ENCODE results near the gene POLR3G. TPM values are rescaled to one million over a fixed set of nuclear protein-coding genes. Genes with fewer than 3 reads are reported as not detected.

The POLR3G gene
- total RNA-seq, 4 donors from 2014 or later: 2.7 to 7.2 (median 4.9) TPM

- 46 to 57% methylated on average over 17 of the region's 17 CpGs for WGBS, 2 donors
- Histone ChIP-seq H3K4me1 (peaks cover 0 to 40% (median 19%) of the 10 kb centered on the region in 4 donors), H3K36me3 (no peaks in the 10 kb centered on the region), H3K27ac (peak overlapping the region in 2 of 4 donors; percentile 83), H3K27me3 (no peaks in the 10 kb centered on the region), H3K4me3 (peak overlapping the region; percentile 65 to 94 (median 77)), H3K9me3 (no peaks in the 10 kb centered on the region)
- TF ChIP-seq EP300 (IDR thresholded peaks at IDR 0.05) (no peak), POLR2A (IDR thresholded peaks at IDR 0.05) (no peak), CTCF (IDR thresholded peaks at IDR 0.05) (no peak)
- DNase-seq (ENCODE audit: low spot score in 2 of 2): no peak
Measured at GRCh38 chr5:90475436-90475980, 844 bp downstream of the POLR3G start.

- H3K36me3 ChIP-seq: no peaks in the 10 kb centered on the region
- no peaks in the 10 kb centered on the region for H3K9me3 ChIP-seq
- H3K4me3 ChIP-seq: no peak overlapping the region
- TF ChIP-seq CTCF (IDR thresholded peaks at IDR 0.05) (no peak), POLR2A (IDR thresholded peaks at IDR 0.05) (no peak), EP300 (IDR thresholded peaks at IDR 0.05) (no peak)
- no peak for DNase-seq (ENCODE audit: low spot score in 2 of 2)
- 74 to 79% methylated on average over 3 of the region's 3 CpGs for WGBS, 2 donors
- H3K4me1 ChIP-seq: peaks cover 0 to 40% (median 19%) of the 10 kb centered on the region in 4 donors
- peak overlapping the region in 2 of 4 donors; percentile 83 for H3K27ac ChIP-seq
- no peaks in the 10 kb centered on the region for H3K27me3 ChIP-seq
Measured at GRCh38 chr5:90476391-90476790, 1.7 kb downstream of the POLR3G start.

GRCh38 chr5:90477073-90477472 is 2.4 kb downstream of the POLR3G start:
- Histone ChIP-seq H3K9me3 (no peaks in the 10 kb centered on the region), H3K36me3 (no peaks in the 10 kb centered on the region), H3K4me3 (peak overlapping the region in 2 of 4 donors; percentile 6 to 33), H3K27me3 (no peaks in the 10 kb centered on the region), H3K4me1 (peaks cover 0 to 34% (median 18%) of the 10 kb centered on the region in 4 donors), H3K27ac (peak overlapping the region; percentile 37 to 83 (median 60))
- DNase-seq (ENCODE audit: low spot score in 2 of 2): no peak
- WGBS, 2 donors: 46 to 57% methylated on average over 2 of the region's 2 CpGs
- TF ChIP-seq EP300 (IDR thresholded peaks at IDR 0.05) (no peak), CTCF (IDR thresholded peaks at IDR 0.05) (no peak), POLR2A (IDR thresholded peaks at IDR 0.05) (no peak)

- Histone ChIP-seq H3K9me3 (no peaks in the 10 kb centered on the region), H3K27ac (peak overlapping the region; percentile 37 to 83 (median 60)), H3K4me1 (peaks cover 0 to 27% (median 12%) of the 10 kb centered on the region in 4 donors), H3K36me3 (no peaks in the 10 kb centered on the region), H3K27me3 (no peaks in the 10 kb centered on the region), H3K4me3 (peak overlapping the region in 3 of 4 donors; percentile 6 to 33 (median 28))
- DNase-seq (ENCODE audit: low spot score in 2 of 2): no peak
- TF ChIP-seq POLR2A (IDR thresholded peaks at IDR 0.05) (peak in 1 of 2 donors; percentile 19), EP300 (IDR thresholded peaks at IDR 0.05) (peak in 1 of 2 donors; percentile 28), CTCF (IDR thresholded peaks at IDR 0.05) (no peak)
- 36 to 46% methylated on average over 8 of the region's 8 CpGs for WGBS, 2 donors
Measured at GRCh38 chr5:90477621-90478215, 3.1 kb downstream of the POLR3G start.

GRCh38 chr5:90479611-90480385 is 5.1 kb downstream of the POLR3G start:
- no peaks in the 10 kb centered on the region for H3K9me3 ChIP-seq
- no peaks in the 10 kb centered on the region for H3K27me3 ChIP-seq
- TF ChIP-seq CTCF (IDR thresholded peaks at IDR 0.05): no peak
- TF ChIP-seq EP300 (IDR thresholded peaks at IDR 0.05): no peak
- H3K27ac ChIP-seq: no peak overlapping the region
- H3K36me3 ChIP-seq: no peaks in the 10 kb centered on the region
- DNase-seq (ENCODE audit: low spot score in 2 of 2): no peak
- no peak overlapping the region for H3K4me3 ChIP-seq
- H3K4me1 ChIP-seq: peaks cover 0 to 17% (median 6%) of the 10 kb centered on the region in 4 donors
